DND-41 (cell line): ENCODE measurements around the gene DHCR24.

Experiments
- EZH2 ChIP-seq: IDR thresholded peaks from 3 replicates; pipeline ENCODE4 v1.6.1; 2012; ENCODE audit warnings: borderline replicate concordance, low read depth, mild to moderate bottlenecking, moderate library complexity, low read length, inconsistent platforms; ENCODE audit not compliant: severe bottlenecking
- TF ChIP-seq, protein P1 (sequence below): IDR thresholded peaks from 2 replicates; pipeline ENCODE4 v1.5.1; 2012; ENCODE audit warnings: borderline replicate concordance, low read length, moderate library complexity, mild to moderate bottlenecking; ENCODE audit not compliant: poor library complexity, severe bottlenecking; ENCODE audit errors: extremely low read depth

DNA sequence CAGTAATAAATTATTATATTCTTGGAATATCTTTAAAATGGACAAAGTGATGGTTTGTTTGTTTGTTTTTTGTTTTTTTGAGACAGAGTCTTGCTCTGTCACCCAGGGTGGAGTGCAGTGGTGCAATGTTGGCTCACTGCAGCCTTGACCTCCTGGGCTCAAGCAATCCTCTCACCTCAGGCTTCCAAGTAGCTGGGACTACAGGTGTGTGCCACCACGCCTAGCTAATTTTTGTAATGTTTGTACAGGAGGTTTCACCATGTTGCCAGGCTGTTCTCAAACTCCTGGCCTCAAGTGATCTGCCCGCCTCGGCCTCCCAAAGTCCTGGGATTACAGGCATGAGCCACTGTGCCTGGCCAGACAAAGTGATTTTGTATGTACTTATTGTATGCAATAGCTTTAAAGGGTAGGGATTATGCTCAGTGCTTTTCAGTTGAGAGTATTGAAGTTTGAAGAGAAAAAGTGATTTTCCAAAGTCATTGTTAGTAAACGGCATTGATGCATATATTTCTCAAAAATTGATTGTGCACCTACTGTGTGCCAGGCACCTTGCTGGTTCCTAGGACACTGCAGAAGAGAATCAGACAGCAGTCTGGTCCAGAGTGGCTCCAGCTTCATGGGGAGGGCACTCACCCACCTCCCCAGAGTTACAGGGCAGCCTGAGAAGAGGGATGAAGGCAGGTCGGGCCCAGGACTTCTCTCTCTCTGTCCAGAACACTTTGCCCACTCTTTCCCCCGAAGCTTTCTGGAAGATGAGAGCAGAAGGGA lies 51.7 kb downstream of the DHCR24 start:
- TF ChIP-seq, protein P1, sequence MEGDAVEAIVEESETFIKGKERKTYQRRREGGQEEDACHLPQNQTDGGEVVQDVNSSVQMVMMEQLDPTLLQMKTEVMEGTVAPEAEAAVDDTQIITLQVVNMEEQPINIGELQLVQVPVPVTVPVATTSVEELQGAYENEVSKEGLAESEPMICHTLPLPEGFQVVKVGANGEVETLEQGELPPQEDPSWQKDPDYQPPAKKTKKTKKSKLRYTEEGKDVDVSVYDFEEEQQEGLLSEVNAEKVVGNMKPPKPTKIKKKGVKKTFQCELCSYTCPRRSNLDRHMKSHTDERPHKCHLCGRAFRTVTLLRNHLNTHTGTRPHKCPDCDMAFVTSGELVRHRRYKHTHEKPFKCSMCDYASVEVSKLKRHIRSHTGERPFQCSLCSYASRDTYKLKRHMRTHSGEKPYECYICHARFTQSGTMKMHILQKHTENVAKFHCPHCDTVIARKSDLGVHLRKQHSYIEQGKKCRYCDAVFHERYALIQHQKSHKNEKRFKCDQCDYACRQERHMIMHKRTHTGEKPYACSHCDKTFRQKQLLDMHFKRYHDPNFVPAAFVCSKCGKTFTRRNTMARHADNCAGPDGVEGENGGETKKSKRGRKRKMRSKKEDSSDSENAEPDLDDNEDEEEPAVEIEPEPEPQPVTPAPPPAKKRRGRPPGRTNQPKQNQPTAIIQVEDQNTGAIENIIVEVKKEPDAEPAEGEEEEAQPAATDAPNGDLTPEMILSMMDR: no peak
- no peak for TF ChIP-seq EZH2
